K562 treated with DMSO at 1 percent for 24 hours (cell line): ENCODE data around the gene CBX4. TPM values are rescaled to one million over a fixed set of nuclear protein-coding genes. Genes with fewer than 3 reads are reported as not detected.

Source experiments
- total RNA-seq: library from RNA; unstranded; fragments of 300-600 nt; gene quantifications from 2 replicates; pipeline ENCODE4 v1.2.3, GENCODE V29; 2022; ENCODE audit warnings: low read depth; ENCODE audit not compliant: insufficient read depth

CBX4 gene
- total RNA-seq: 99.7 and 102 TPM in 2 replicates

GRCh38 chr17:79839356-79840268 lies at the start of gene CBX4:
CBX4 (minus strand) TSS chr17:79839440; CDS start chr17:79839251, 189 bp downstream.

GRCh38 chr17:79796763-79797491 lies 42.3 kb downstream of the CBX4 start, which contains the start of gene CBX8:
CBX8 (minus strand) TSS chr17:79797077; CDS start chr17:79796998, 79 bp downstream.

Other genes starting within 250 kb of the CBX4 start
- 0.13 TPM in 1 of 2 replicates, not detected in the other for gene RBFOX3, start 228.4 kb downstream of the CBX4 start, total RNA-seq
- not detected in 2 replicates for gene ENPP7, start 108.5 kb downstream of the CBX4 start, total RNA-seq
- gene CBX2, start 61.3 kb downstream of the CBX4 start, total RNA-seq: 18.2 and 18.7 TPM in 2 replicates
- 7.4 and 8.5 TPM in 2 replicates for gene CBX8, start 42.4 kb downstream of the CBX4 start, total RNA-seq
- gene TBC1D16, start 196.4 kb upstream of the CBX4 start, total RNA-seq: 0.96 and 1.2 TPM in 2 replicates
- not detected in 2 replicates for gene CCDC40, start 197.2 kb upstream of the CBX4 start, total RNA-seq